ENCODE data around the gene DMBX1.

Gene DMBX1

GRCh38 chr1:46495778-46496177 lies 6.1 kb downstream of the DMBX1 start:
- Histone ChIP-seq H3K79me2 (ENCODE audit: insufficient read depth, low read length) (no peaks in the 10 kb centered on the region), H3K9me3 (ENCODE audit: low read length) (no peaks in the 10 kb centered on the region), H4K20me1 (ENCODE audit: insufficient read depth, low read length) (no peaks in the 10 kb centered on the region), H3K4me1 (ENCODE audit: insufficient read depth, low read length, severe bottlenecking) (no peaks in the 10 kb centered on the region), H3K9ac (ENCODE audit: low read length) (no peak overlapping the region), H3K36me3 (ENCODE audit: insufficient read depth, low read length) (no peaks in the 10 kb centered on the region), H3K27me3 (ENCODE audit: insufficient read depth, low read length) (peaks cover 7% of the 10 kb centered on the region), H3K4me3 (ENCODE audit: low read depth, low read length, poor library complexity, severe bottlenecking) (no peak overlapping the region), H2AFZ (ENCODE audit: low read length) (no peak overlapping the region), H3K27ac (ENCODE audit: low read depth, low read length, poor library complexity, severe bottlenecking) (no peak overlapping the region), H3K4me2 (ENCODE audit: low read length) (no peak overlapping the region), H3K9me2 (ENCODE audit: low read depth, low read length) (no peaks in the 10 kb centered on the region), H3F3A (ENCODE audit: insufficient read depth, low read length) (no peaks in the 10 kb centered on the region)
- TF ChIP-seq CTCF (IDR thresholded peaks at IDR 0.05; ENCODE audit: low read length) (no peak), EZH2 (IDR thresholded peaks at IDR 0.05; ENCODE audit: borderline replicate concordance, low read length) (no peak)

GRCh38 chr1:46496505-46496904 lies 6.9 kb downstream of the DMBX1 start:
- Histone ChIP-seq H3F3A (ENCODE audit: insufficient read depth, low read length) (no peaks in the 10 kb centered on the region), H3K4me2 (ENCODE audit: low read length) (no peak overlapping the region), H3K9me3 (ENCODE audit: low read length) (no peaks in the 10 kb centered on the region), H3K4me1 (ENCODE audit: insufficient read depth, low read length, severe bottlenecking) (no peaks in the 10 kb centered on the region), H3K4me3 (ENCODE audit: low read depth, low read length, poor library complexity, severe bottlenecking) (no peak overlapping the region), H3K9me2 (ENCODE audit: low read depth, low read length) (no peaks in the 10 kb centered on the region), H3K9ac (ENCODE audit: low read length) (no peak overlapping the region), H3K27ac (ENCODE audit: low read depth, low read length, poor library complexity, severe bottlenecking) (no peak overlapping the region), H3K36me3 (ENCODE audit: insufficient read depth, low read length) (no peaks in the 10 kb centered on the region), H3K79me2 (ENCODE audit: insufficient read depth, low read length) (no peaks in the 10 kb centered on the region), H3K27me3 (ENCODE audit: insufficient read depth, low read length) (peaks cover 7% of the 10 kb centered on the region), H2AFZ (ENCODE audit: low read length) (no peak overlapping the region), H4K20me1 (ENCODE audit: insufficient read depth, low read length) (no peaks in the 10 kb centered on the region)
- no peak for TF ChIP-seq CTCF (IDR thresholded peaks at IDR 0.05; ENCODE audit: low read length)
- TF ChIP-seq EZH2 (IDR thresholded peaks at IDR 0.05; ENCODE audit: borderline replicate concordance, low read length), result no peak

GRCh38 chr1:46497020-46497419 lies 7.4 kb downstream of the DMBX1 start:
- H3K79me2 ChIP-seq (ENCODE audit: insufficient read depth, low read length), result no peaks in the 10 kb centered on the region
- no peak overlapping the region for H3K27ac ChIP-seq (ENCODE audit: low read depth, low read length, poor library complexity, severe bottlenecking)
- H3K9ac ChIP-seq (ENCODE audit: low read length), result no peak overlapping the region
- TF ChIP-seq CTCF (IDR thresholded peaks at IDR 0.05; ENCODE audit: low read length), result no peak
- TF ChIP-seq EZH2 (IDR thresholded peaks at IDR 0.05; ENCODE audit: borderline replicate concordance, low read length), result no peak
- no peaks in the 10 kb centered on the region for H3K4me1 ChIP-seq (ENCODE audit: insufficient read depth, low read length, severe bottlenecking)
- no peaks in the 10 kb centered on the region for H3K36me3 ChIP-seq (ENCODE audit: insufficient read depth, low read length)
- no peaks in the 10 kb centered on the region for H3K9me3 ChIP-seq (ENCODE audit: low read length)
- peaks cover 7% of the 10 kb centered on the region for H3K27me3 ChIP-seq (ENCODE audit: insufficient read depth, low read length)
- no peaks in the 10 kb centered on the region for H4K20me1 ChIP-seq (ENCODE audit: insufficient read depth, low read length)
- no peak overlapping the region for H3K4me2 ChIP-seq (ENCODE audit: low read length)
- H2AFZ ChIP-seq (ENCODE audit: low read length), result no peak overlapping the region
- no peaks in the 10 kb centered on the region for H3K9me2 ChIP-seq (ENCODE audit: low read depth, low read length)
- H3K4me3 ChIP-seq (ENCODE audit: low read depth, low read length, poor library complexity, severe bottlenecking), result no peak overlapping the region
- H3F3A ChIP-seq (ENCODE audit: insufficient read depth, low read length), result no peaks in the 10 kb centered on the region
